Hepatocyte (in vitro differentiated cells): Measurements from ENCODE around the gene NFIA. TPM values are rescaled to one million over a fixed set of nuclear protein-coding genes. Genes with fewer than 3 reads are reported as not detected.

Source experiments
- DNase-seq: peaks from one replicate; pipeline ENCODE4 v3.0.0-alpha.2; 2016; ENCODE audit warnings: low spot score
- H2AFZ ChIP-seq: fragments of 200-600 bp; sonication (generic); 2 replicates; pipeline ENCODE4 v1.6.0; 2016; ENCODE audit warnings: antibody characterized with exemption, mild to moderate bottlenecking
- H3K27ac ChIP-seq: fragments of 200-600 bp; sonication (generic); 2 replicates; pipeline ENCODE4 v1.5.1; 2016; ENCODE audit warnings: mild to moderate bottlenecking
- H3K27me3 ChIP-seq: fragments of 200-600 bp; sonication (generic); 2 replicates; pipeline ENCODE4 v1.6.1; 2016
- H3K36me3 ChIP-seq: fragments of 200-600 bp; sonication (generic); replicated peaks from 2 replicates; pipeline ENCODE4 v1.5.1; 2016; ENCODE audit warnings: low read depth; ENCODE audit not compliant: insufficient read depth
- H3K4me1 ChIP-seq: fragments of 200-600 bp; sonication (generic); 2 replicates; pipeline ENCODE4 v1.5.1; 2016; ENCODE audit warnings: mild to moderate bottlenecking, moderate library complexity; ENCODE audit not compliant: insufficient read depth
- H3K4me2 ChIP-seq: fragments of 200-600 bp; sonication (generic); 2 replicates; pipeline ENCODE4 v1.6.0; 2016
- H3K4me3 ChIP-seq: fragments of 200-600 bp; sonication (generic); 2 replicates; pipeline ENCODE4 v1.5.1; 2016; ENCODE audit warnings: mild to moderate bottlenecking
- H3K79me2 ChIP-seq: fragments of 200-600 bp; sonication (generic); 2 replicates; pipeline ENCODE4 v1.6.0; 2017; ENCODE audit warnings: mild to moderate bottlenecking
- H3K9me2 ChIP-seq: fragments of 200-600 bp; sonication (generic); replicated peaks from 2 replicates; pipeline ENCODE4 v1.6.0; 2017; ENCODE audit warnings: mild to moderate bottlenecking; ENCODE audit not compliant: insufficient read depth
- H3K9me3 ChIP-seq: fragments of 200-600 bp; sonication (generic); 2 replicates; pipeline ENCODE4 v1.5.1; 2016; ENCODE audit warnings: low read depth, mild to moderate bottlenecking
- H4K20me1 ChIP-seq: fragments of 200-600 bp; sonication (generic); 2 replicates; pipeline ENCODE4 v1.6.0; 2016; ENCODE audit warnings: mild to moderate bottlenecking; ENCODE audit not compliant: insufficient read depth, poor library complexity, severe bottlenecking
- CTCF ChIP-seq: fragments of 200-600 bp; sonication (generic); IDR thresholded peaks from 2 replicates; pipeline ENCODE4 v1.5.1; 2016; ENCODE audit warnings: antibody characterized with exemption, mild to moderate bottlenecking; ENCODE audit not compliant: poor library complexity
- EZH2 ChIP-seq: fragments of 200-600 bp; sonication (generic); IDR thresholded peaks from 2 replicates; pipeline ENCODE4 v1.6.1; 2016; ENCODE audit warnings: antibody characterized with exemption, mild to moderate bottlenecking, borderline replicate concordance
- EZH2phosphoT487 ChIP-seq: fragments of 200-600 bp; sonication (generic); IDR thresholded peaks from one replicate; pipeline ENCODE4 v1.6.1; 2018; ENCODE audit warnings: antibody characterized with exemption, mild to moderate bottlenecking, low read depth, moderate library complexity; ENCODE audit not compliant: unreplicated experiment, severe bottlenecking
- WGBS: methylation state at CpG from one replicate; pipeline ENCODE4 v1.1.6; 2016; ENCODE audit warnings: low lambda C conversion rate; ENCODE audit errors: missing lambda C conversion rate; 5-methylcytosine and 5-hydroxymethylcytosine counted together
- polyA plus RNA-seq: library from polyadenylated mRNA; unstranded; fragments of >200 nt; fragmentation: Nextera tagmentation; extraction: Ambion mirVana; gene quantifications from 2 replicates; pipeline ENCODE4 v1.2.1, GENCODE V29; 2016
- total RNA-seq: library from RNA; depleted of rRNA; stranded (reverse); fragments of >200 nt; gene quantifications from 2 replicates; pipeline ENCODE4 v1.2.3, GENCODE V29; 2014

The NFIA gene
- total and polyA plus RNA-seq, 2 experiments from 2014 or later, result 15.1 to 18.2 TPM

GRCh38 chr1:61226791-61227567, 144.6 kb downstream of the NFIA start:
- no peak for DNase-seq
- Histone ChIP-seq H3K9me2 (no peaks in the 10 kb centered on the region), H2AFZ (no peak overlapping the region), H3K4me1 (no peaks in the 10 kb centered on the region), H4K20me1 (no peaks in the 10 kb centered on the region), H3K9me3 (no peaks in the 10 kb centered on the region), H3K27ac (no peak overlapping the region), H3K27me3 (no peaks in the 10 kb centered on the region), H3K79me2 (peaks cover 4% of the 10 kb centered on the region), H3K4me3 (no peak overlapping the region), H3K4me2 (no peak overlapping the region), H3K36me3 (no peaks in the 10 kb centered on the region)
- TF ChIP-seq EZH2 (no peak), CTCF (no peak), EZH2phosphoT487 (no peak)
- WGBS, result 92% methylated on average over 12 of the region's 12 CpGs

GRCh38 chr1:61227857-61228550, 145.6 kb downstream of the NFIA start:
- Histone ChIP-seq H4K20me1 (no peaks in the 10 kb centered on the region), H2AFZ (no peak overlapping the region), H3K36me3 (no peaks in the 10 kb centered on the region), H3K79me2 (peaks cover 4% of the 10 kb centered on the region), H3K27me3 (no peaks in the 10 kb centered on the region), H3K9me2 (no peaks in the 10 kb centered on the region), H3K9me3 (no peaks in the 10 kb centered on the region), H3K27ac (no peak overlapping the region), H3K4me1 (no peaks in the 10 kb centered on the region), H3K4me2 (no peak overlapping the region), H3K4me3 (no peak overlapping the region)
- WGBS, result 79% methylated on average over 4 of the region's 4 CpGs
- TF ChIP-seq EZH2 (no peak), CTCF (no peak), EZH2phosphoT487 (no peak)
- no peak for DNase-seq

GRCh38 chr1:61230523-61230922, 148.2 kb downstream of the NFIA start:
- no peak for TF ChIP-seq EZH2
- TF ChIP-seq CTCF, result no peak
- TF ChIP-seq EZH2phosphoT487, result no peak
- Histone ChIP-seq H3K27me3 (no peaks in the 10 kb centered on the region), H3K36me3 (no peaks in the 10 kb centered on the region), H3K79me2 (peaks cover 6% of the 10 kb centered on the region), H3K9me3 (no peaks in the 10 kb centered on the region), H3K4me2 (no peak overlapping the region), H2AFZ (no peak overlapping the region), H3K4me3 (no peak overlapping the region), H3K9me2 (no peaks in the 10 kb centered on the region), H3K27ac (no peak overlapping the region), H3K4me1 (no peaks in the 10 kb centered on the region), H4K20me1 (no peaks in the 10 kb centered on the region)
- 85% methylated on average over 3 of the region's 3 CpGs for WGBS
- peak; percentile 16 for DNase-seq
